ENCODE results near the gene ZNF700. TPM values are rescaled to one million over a fixed set of nuclear protein-coding genes. Genes with fewer than 3 reads are reported as not detected.

The ZNF700 gene
- total RNA-seq, 1 experiment from 2014 or later, result 9.3 TPM

DNA sequence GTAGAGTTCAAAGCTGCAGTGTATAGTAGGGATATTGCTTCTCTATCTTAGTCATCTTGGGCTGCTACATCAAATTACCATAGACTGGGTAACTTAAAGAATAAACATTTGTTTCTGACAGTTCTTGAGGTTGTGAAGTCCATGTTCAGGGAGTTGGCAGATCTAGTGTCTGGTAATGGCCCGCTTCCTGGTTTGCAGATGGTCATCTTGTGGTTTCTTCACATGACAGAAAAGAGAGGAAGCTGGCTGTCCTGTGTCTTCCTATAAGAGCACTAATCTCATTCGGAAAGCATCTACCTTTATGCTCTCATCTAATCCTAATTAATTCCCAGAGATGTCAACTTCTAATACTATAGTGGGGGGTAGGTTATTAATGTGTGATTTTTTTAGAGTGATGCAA, 46.1 kb downstream of the ZNF700 start:
- no peaks in the 10 kb centered on the region for H3K9me2 ChIP-seq (ENCODE audit: insufficient read depth)
- no peaks in the 10 kb centered on the region for H3K27me3 ChIP-seq (ENCODE audit: insufficient read depth, low read length)
- H3K79me2 ChIP-seq (ENCODE audit: insufficient read depth, low read length), result no peaks in the 10 kb centered on the region
- no peaks in the 10 kb centered on the region for H3K36me3 ChIP-seq (ENCODE audit: control insufficient read depth in 1 of 2, insufficient read depth in 2 of 2, low read length in 2 of 2)
- no peak overlapping the region for H3K4me2 ChIP-seq (ENCODE audit: low read length)
- no peak overlapping the region for H3K4me3 ChIP-seq (replicated peaks in 1 of 2; ENCODE audit: low read depth in 1 of 2, low read length in 2 of 2)
- BruUV-seq (replicated peaks), result no TSS peak
- RAD21 ChIA-PET (ENCODE audit: low non-redundant PET in 1 of 2, low total read pairs in 2 of 2, uncharacterized antibody in 2 of 2, unreplicated experiment in 2 of 2), result no interaction called here
- TF ChIP-seq POLR2A (IDR thresholded peaks at IDR 0.05; ENCODE audit: borderline replicate concordance, extremely low read depth, insufficient read depth, insufficient read length) (no peak), CEBPB (IDR thresholded peaks at IDR 0.05; ENCODE audit: low read depth) (no peak), SRF (IDR thresholded peaks at IDR 0.05; ENCODE audit: low read depth) (no peak), POLR2AphosphoS5 (IDR thresholded peaks at IDR 0.05; ENCODE audit: low read depth, low read length) (no peak), SP1 (IDR thresholded peaks at IDR 0.05; ENCODE audit: low read depth) (no peak), FOSL1 (IDR thresholded peaks at IDR 0.05; ENCODE audit: low read depth) (no peak), JUND (IDR thresholded peaks at IDR 0.05) (no peak), EZH2 (IDR thresholded peaks at IDR 0.05) (no peak), SIN3A (IDR thresholded peaks at IDR 0.05; ENCODE audit: low read depth) (no peak), CBX3 (IDR thresholded peaks at IDR 0.05; ENCODE audit: low read depth) (no peak), RAD21 (IDR thresholded peaks at IDR 0.05; ENCODE audit: low read depth) (no peak), ZFX (IDR thresholded peaks at IDR 0.05) (no peak)
- H4K20me1 ChIP-seq (ENCODE audit: insufficient read depth), result no peaks in the 10 kb centered on the region
- no peaks in the 10 kb centered on the region for H3K4me1 ChIP-seq (ENCODE audit: control insufficient read depth in 1 of 2, insufficient read depth in 2 of 2, low read length in 2 of 2)
- POLR2A ChIA-PET, result no interaction called here
- H3K27ac ChIP-seq (ENCODE audit: low read depth, low read length), result no peak overlapping the region
- H2AFZ ChIP-seq (ENCODE audit: low read depth, low read length, poor library complexity, severe bottlenecking), result no peak overlapping the region
- H3K9me3 ChIP-seq (ENCODE audit: control insufficient read depth in 1 of 2, insufficient read depth in 1 of 2, low read depth in 1 of 2, low read length in 2 of 2), result no peaks in the 10 kb centered on the region; a peak in 1 of 4 replicates
- H3K9ac ChIP-seq (ENCODE audit: low read length), result no peak overlapping the region
- CTCF ChIA-PET, result no interaction called here
- intact Hi-C loops (cut with micrococcal nuclease), result no loop called here
- no peak for ATAC-seq
- DNase-seq (ENCODE audit: low read depth, low spot score), result no peak

GRCh38 chr19:11973019-11973810, 48.3 kb downstream of the ZNF700 start:
- Histone ChIP-seq H3K79me2 (ENCODE audit: insufficient read depth, low read length) (no peaks in the 10 kb centered on the region), H3K9me2 (ENCODE audit: insufficient read depth) (no peaks in the 10 kb centered on the region), H3K9ac (ENCODE audit: low read length) (no peak overlapping the region), H3K4me2 (ENCODE audit: low read length) (no peak overlapping the region), H4K20me1 (ENCODE audit: insufficient read depth) (no peaks in the 10 kb centered on the region), H2AFZ (ENCODE audit: low read depth, low read length, poor library complexity, severe bottlenecking) (no peak overlapping the region), H3K9me3 (ENCODE audit: control insufficient read depth in 1 of 2, insufficient read depth in 1 of 2, low read depth in 1 of 2, low read length in 2 of 2) (peaks cover 7 to 13% of the 10 kb centered on the region in 2 experiments; a peak in 2 of 4 replicates), H3K4me3 (replicated peaks in 1 of 2; ENCODE audit: low read depth in 1 of 2, low read length in 2 of 2) (no peak overlapping the region), H3K27ac (ENCODE audit: low read depth, low read length) (no peak overlapping the region), H3K36me3 (ENCODE audit: control insufficient read depth in 1 of 2, insufficient read depth in 2 of 2, low read length in 2 of 2) (no peaks in the 10 kb centered on the region), H3K4me1 (ENCODE audit: control insufficient read depth in 1 of 2, insufficient read depth in 2 of 2, low read length in 2 of 2) (no peaks in the 10 kb centered on the region), H3K27me3 (ENCODE audit: insufficient read depth, low read length) (no peaks in the 10 kb centered on the region)
- BruUV-seq (replicated peaks), result no TSS peak
- CTCF ChIA-PET, result no interaction called here
- DNase-seq (ENCODE audit: low read depth, low spot score), result no peak
- POLR2A ChIA-PET, result no interaction called here
- RAD21 ChIA-PET (ENCODE audit: low non-redundant PET in 1 of 2, low total read pairs in 2 of 2, uncharacterized antibody in 2 of 2, unreplicated experiment in 2 of 2), result no interaction called here
- intact Hi-C loops (cut with micrococcal nuclease), result no loop called here
- no peak for ATAC-seq
- TF ChIP-seq CEBPB (IDR thresholded peaks at IDR 0.05; ENCODE audit: low read depth) (no peak), SRF (IDR thresholded peaks at IDR 0.05; ENCODE audit: low read depth) (no peak), CBX3 (IDR thresholded peaks at IDR 0.05; ENCODE audit: low read depth) (no peak), ZNF274 (IDR thresholded peaks at IDR 0.05; ENCODE audit: low read depth, low read length) (no peak), FOSL1 (IDR thresholded peaks at IDR 0.05; ENCODE audit: low read depth) (no peak), EZH2 (IDR thresholded peaks at IDR 0.05) (no peak), ELF1 (IDR thresholded peaks at IDR 0.05; ENCODE audit: borderline replicate concordance, low read depth) (no peak), TCF7L2 (IDR thresholded peaks at IDR 0.05; ENCODE audit: borderline replicate concordance, extremely low read depth, insufficient read depth, insufficient read length) (no peak), YY1 (IDR thresholded peaks at IDR 0.05; ENCODE audit: extremely low read depth, insufficient replicate concordance, low read depth, low read length) (no peak), ZFX (IDR thresholded peaks at IDR 0.05) (no peak), RAD21 (IDR thresholded peaks at IDR 0.05; ENCODE audit: low read depth) (no peak)
- TF ChIP-seq, protein P1, sequence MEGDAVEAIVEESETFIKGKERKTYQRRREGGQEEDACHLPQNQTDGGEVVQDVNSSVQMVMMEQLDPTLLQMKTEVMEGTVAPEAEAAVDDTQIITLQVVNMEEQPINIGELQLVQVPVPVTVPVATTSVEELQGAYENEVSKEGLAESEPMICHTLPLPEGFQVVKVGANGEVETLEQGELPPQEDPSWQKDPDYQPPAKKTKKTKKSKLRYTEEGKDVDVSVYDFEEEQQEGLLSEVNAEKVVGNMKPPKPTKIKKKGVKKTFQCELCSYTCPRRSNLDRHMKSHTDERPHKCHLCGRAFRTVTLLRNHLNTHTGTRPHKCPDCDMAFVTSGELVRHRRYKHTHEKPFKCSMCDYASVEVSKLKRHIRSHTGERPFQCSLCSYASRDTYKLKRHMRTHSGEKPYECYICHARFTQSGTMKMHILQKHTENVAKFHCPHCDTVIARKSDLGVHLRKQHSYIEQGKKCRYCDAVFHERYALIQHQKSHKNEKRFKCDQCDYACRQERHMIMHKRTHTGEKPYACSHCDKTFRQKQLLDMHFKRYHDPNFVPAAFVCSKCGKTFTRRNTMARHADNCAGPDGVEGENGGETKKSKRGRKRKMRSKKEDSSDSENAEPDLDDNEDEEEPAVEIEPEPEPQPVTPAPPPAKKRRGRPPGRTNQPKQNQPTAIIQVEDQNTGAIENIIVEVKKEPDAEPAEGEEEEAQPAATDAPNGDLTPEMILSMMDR (IDR thresholded peaks at IDR 0.05 in 2 of 3, conservative IDR thresholded peaks at IDR 0.05 in 1 of 3; ENCODE audit: borderline replicate concordance in 1 of 3, insufficient read depth in 1 of 3, low read depth in 2 of 3, low read length in 2 of 3), result no peak
- TF ChIP-seq, protein P2, sequence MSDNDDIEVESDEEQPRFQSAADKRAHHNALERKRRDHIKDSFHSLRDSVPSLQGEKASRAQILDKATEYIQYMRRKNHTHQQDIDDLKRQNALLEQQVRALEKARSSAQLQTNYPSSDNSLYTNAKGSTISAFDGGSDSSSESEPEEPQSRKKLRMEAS (IDR thresholded peaks at IDR 0.05), result no peak
